GM21825 (cell line): Measurements from ENCODE around the gene DHPS.
A peak's percentile ranks its signal among the peaks of the same experiment; 100 is the strongest.
"Not testable (repeated sequence)": the region's sequence is repeated elsewhere in the genome, so short reads cannot be mapped to it uniquely, and the experiment has no call there.

Source experiments
- ATAC-seq: cut with Tn5 transposase; IDR thresholded peaks from one replicate; pipeline ENCODE4 v1.9.1; 2021; ENCODE audit warnings: mild to moderate bottlenecking, moderate library complexity; ENCODE audit not compliant: unreplicated experiment

The DHPS gene

DNA sequence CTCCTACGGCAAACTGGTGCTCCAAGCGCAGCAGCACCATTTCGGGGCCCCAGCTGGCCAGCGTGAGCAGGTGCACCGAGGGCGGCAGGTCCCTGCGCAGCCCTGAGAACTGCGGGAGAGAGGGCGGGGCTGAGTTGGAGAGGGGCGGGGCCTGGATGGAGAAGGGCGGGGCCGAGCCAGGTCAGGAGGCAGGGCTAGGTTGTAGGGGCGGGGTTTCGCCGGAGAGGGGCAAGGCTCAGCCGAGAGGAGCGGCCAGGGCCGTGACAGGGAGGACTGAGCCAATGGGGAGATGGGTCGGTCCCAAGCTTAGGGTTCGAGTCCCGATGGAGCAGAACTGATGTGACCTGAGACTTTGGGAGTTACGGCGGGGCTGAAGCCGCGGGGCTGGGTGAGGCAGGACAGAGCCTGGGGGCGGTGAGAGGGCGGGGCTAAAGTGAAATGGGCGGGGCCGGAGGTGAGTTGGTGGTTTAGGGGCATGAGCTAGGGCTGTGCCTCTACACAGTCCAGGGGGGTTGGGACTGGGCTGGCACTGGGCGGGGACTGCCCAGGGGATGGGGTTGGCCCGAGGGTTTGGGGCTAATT lies 34.1 kb downstream of the DHPS start:
- no peak for ATAC-seq

- no peak for ATAC-seq
Measured at GRCh38 chr19:12647047-12647446, 34.6 kb downstream of the DHPS start.

- no peak for ATAC-seq
Measured at GRCh38 chr19:12646551-12646950, 35.1 kb downstream of the DHPS start.

GRCh38 chr19:12643716-12644115 lies 38.0 kb downstream of the DHPS start:
- ATAC-seq: not testable (repeated sequence)

GRCh38 chr19:12642506-12642905 lies 39.2 kb downstream of the DHPS start:
- ATAC-seq: no peak

DNA sequence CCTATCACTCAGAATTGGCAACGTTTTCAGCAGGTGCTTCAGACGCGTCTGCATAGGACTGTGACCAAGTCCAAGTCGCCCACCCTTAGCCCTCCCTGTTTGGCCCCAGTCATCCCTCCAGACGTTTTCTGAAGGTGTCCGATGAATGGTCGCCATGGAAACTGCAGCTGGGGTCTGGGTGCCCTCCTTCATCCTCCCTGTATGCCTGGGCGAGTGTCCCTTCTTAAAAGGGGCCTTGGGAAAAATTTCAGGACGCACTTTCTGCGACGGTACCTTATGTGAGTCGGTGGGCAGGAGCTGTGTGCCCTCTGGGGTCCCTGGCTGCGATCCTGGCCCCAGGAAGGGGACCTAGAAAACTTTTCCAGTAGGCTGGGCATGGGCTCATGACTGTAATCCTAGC lies 40.2 kb downstream of the DHPS start:
- no peak for ATAC-seq

DNA sequence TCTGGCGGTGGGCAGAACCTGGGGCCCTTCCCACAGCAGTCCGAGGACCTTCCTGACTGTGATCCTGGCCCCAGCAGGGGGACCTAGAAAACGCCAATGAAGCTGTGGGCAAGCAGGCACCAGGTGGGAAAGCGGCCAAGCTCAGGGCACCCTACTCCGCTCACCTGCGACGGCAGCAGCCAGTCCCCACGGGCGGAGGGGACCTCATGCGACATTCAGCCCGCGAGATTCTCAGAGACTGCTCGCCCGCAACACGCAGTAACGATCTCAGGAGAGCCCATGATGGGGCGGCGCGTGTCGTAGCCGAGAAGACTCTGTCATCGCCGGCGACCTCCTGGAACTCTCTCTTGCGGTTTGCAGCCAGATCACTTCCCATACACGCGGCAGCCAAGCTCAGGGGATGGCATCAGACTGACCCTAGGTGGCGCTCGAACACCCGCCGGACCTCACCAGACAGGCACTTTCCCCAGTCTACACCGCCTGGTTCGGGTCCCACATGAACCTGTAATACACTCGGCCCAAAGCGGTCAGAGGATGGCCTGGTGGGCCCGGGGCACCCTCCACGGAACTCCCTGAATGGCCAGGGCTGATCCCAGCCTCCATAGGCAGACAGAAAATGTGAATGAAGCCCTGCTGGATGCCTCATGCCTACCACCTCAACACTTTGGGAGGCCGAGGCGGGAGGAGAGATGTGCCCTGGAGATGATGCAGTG lies 41.6 kb downstream of the DHPS start:
- peak; percentile 60 for ATAC-seq

DNA sequence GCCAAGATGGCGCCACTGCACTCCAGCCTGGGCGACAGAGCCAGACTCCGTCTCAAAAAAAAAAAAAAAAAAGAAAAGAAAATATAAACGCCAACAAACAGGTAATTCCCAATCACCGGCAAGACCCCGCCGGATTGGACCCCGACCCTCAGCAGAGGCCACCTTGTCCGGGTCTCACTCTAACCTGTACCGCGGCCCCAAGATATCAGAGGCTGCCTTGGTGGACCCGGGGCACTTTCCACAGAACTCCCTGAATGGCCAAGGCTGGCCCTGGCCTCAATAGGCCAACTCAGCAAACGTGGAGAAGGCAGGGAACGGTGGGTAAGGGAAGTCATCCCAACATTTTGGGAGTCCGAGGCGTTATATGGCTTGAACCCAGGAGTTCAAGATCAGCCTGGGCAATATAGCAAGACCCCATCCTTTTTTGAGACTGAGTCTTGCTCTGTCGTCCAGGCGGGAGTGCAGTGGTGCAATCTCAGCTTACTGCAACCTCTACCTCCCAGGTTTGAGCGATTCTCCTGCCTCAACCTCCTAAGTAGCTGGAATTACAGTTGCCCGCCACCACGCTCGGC lies 43.0 kb downstream of the DHPS start:
- ATAC-seq: no peak

GRCh38 chr19:12636631-12637030 lies 45.0 kb downstream of the DHPS start:
- no peak for ATAC-seq

- no peak for ATAC-seq
Measured at GRCh38 chr19:12629215-12629614, 52.5 kb downstream of the DHPS start.

DNA sequence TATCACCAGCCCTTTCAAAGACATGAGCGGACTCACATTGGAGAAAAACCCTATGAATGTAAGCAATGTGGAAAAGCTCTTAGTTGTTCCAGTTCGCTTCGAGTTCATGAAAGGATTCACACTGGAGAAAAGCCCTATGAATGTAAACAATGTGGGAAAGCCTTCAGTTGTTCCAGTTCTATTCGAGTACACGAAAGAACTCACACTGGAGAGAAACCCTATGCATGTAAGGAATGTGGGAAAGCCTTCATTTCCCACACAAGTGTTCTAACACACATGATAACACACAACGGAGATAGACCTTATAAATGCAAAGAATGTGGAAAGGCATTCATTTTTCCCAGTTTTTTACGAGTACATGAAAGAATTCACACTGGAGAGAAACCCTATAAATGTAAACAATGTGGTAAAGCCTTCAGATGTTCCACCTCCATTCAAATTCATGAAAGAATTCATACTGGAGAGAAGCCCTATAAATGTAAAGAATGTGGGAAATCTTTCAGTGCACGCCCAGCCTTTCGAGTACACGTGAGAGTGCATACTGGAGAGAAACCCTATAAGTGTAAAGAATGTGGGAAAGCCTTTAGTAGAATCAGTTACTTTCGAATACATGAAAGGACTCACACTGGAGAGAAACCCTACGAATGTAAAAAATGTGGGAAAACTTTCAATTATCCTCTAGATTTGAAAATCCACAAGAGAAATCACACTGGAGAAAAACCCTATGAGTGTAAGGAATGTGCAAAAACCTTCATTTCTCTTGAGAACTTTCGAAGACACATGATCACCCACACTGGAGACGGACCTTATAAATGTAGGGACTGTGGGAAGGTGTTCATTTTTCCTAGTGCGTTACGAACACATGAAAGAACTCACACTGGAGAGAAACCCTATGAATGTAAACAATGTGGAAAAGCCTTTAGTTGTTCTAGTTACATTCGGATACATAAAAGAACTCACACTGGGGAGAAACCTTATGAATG lies 53.3 kb downstream of the DHPS start:
- no peak for ATAC-seq

GRCh38 chr19:12626958-12627357 lies 54.7 kb downstream of the DHPS start:
- no peak for ATAC-seq
